ENCODE results near the gene HDAC11. TPM values are rescaled to one million over a fixed set of nuclear protein-coding genes. Genes with fewer than 3 reads are reported as not detected.
A peak's percentile ranks its signal among the peaks of the same experiment; 100 is the strongest.

The HDAC11 gene
- total and polyA plus RNA-seq, 10 of the 15 experiments (the other 5 are each of a cell fraction or from before 2014, with no cell fraction given) = 0.04 to 0.76 (median 0.22) TPM; not detected in 1

- SMC1A ChIA-PET (ENCODE audit: uncharacterized antibody, unreplicated experiment) = interaction anchor here (1.0 to 3.2 kb wide), 5 partner anchors 15 to 405 kb away, joined by 3 to 62 read pairs (median 4); no protein-coding TSS in a partner anchor
- 14% methylated on average over 5 of the region's 6 CpGs for WGBS (ENCODE audit: insufficient coverage, insufficient replicate concordance, low lambda C conversion rate, missing lambda C conversion rate)
Observed at GRCh38 chr3:13496879-13497278, 16.8 kb downstream of the HDAC11 start.

DNA sequence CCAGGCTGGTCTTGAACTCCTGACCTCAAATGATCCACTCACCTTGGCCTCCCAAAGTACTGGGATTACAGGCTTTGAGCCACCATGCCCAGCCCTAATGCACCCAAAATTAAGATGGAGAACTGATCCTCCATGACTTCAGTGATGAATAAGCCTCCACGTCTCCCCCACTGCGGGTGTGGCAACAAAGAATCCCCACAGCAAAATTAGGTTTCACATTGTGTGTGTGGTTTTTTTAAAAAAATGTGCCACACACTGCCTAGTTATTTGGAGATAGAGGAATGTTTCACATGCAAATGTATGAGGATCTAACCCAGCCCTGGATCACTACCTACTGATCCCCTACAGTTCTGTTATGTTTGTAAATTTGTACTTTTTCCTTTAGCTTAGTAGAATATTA lies 17.3 kb downstream of the HDAC11 start:
- Histone ChIP-seq H3K9ac (ENCODE audit: control insufficient read depth, insufficient read depth, low read length) (no peak overlapping the region), H3K79me2 (ENCODE audit: control insufficient read depth, insufficient read depth, low read length) (no peaks in the 10 kb centered on the region), H3K4me3 (no peak overlapping the region), H3K36me3 (ENCODE audit: control insufficient read depth in 2 of 2, insufficient read depth in 2 of 2, low read length in 1 of 2) (no peaks in the 10 kb centered on the region), H3K4me2 (ENCODE audit: control insufficient read depth, insufficient read depth) (peak overlapping the region; percentile 2; the same call in 1 of the 2 replicates), H3K27ac (ENCODE audit: control insufficient read depth, insufficient read depth) (no peak overlapping the region), H3K9me3 (replicated peaks; ENCODE audit: control insufficient read depth, insufficient read depth, low read length) (no peaks in the 10 kb centered on the region), H2AFZ (ENCODE audit: control insufficient read depth, low read depth, low read length) (no peak overlapping the region), H3K4me1 (ENCODE audit: control insufficient read depth, insufficient read depth, low read length) (peaks cover 11% of the 10 kb centered on the region), H3K27me3 (replicated peaks in 1 of 2; ENCODE audit: control insufficient read depth in 2 of 2, insufficient read depth in 2 of 2, low read length in 1 of 2) (no peaks in the 10 kb centered on the region; a peak in 1 of 4 replicates), H4K20me1 (ENCODE audit: control insufficient read depth, insufficient read depth) (no peaks in the 10 kb centered on the region)
- ChIA-PET CTCF (interaction anchor here (1.0 to 8.1 kb wide), 5 partner anchors 18 to 405 kb away, joined by 3 to 231 read pairs (median 5); no protein-coding TSS in a partner anchor), RAD21 (ENCODE audit: unreplicated experiment) (interaction anchor here (0.8 to 3.6 kb wide), 4 partner anchors 17 to 160 kb away, joined by 3 to 31 read pairs (median 3); partner anchors contain the start of gene HDAC11), POLR2A (interaction anchor here (0.6 to 0.7 kb wide), 3 partner anchors 151 to 928 kb away, joined by 3 to 4 read pairs (median 4); no protein-coding TSS in a partner anchor), SMC1A (ENCODE audit: uncharacterized antibody, unreplicated experiment) (interaction anchor here (1.1 kb wide), 2 partner anchors 151 to 160 kb away, joined by 4 read pairs; no protein-coding TSS in a partner anchor)
- TF ChIP-seq RUNX3 (IDR thresholded peaks at IDR 0.05; ENCODE audit: low read length) (peak; percentile 42; the same call in 1 of the 2 replicates), IKZF1 (conservative IDR thresholded peaks at IDR 0.05) (peak; percentile 26; the same call in 1 of the 2 replicates), JUND (IDR thresholded peaks at IDR 0.05; ENCODE audit: low read depth, low read length) (no peak), YY1 (IDR thresholded peaks at IDR 0.05; ENCODE audit: low read depth, low read length) (0 out of 2 replicates have a peak, but pooled peaks have one; percentile 19)
- ATAC-seq (peak; percentile 46), DNase-seq (ENCODE audit: low read depth, low spot score) (peak; percentile 36), FAIRE-seq (no peak)
- 0% methylated on average over 2 of the region's 2 CpGs for WGBS (ENCODE audit: insufficient coverage, insufficient replicate concordance, low lambda C conversion rate, missing lambda C conversion rate)
- intact Hi-C loops (cut with micrococcal nuclease; ENCODE audit: unreplicated experiment) = loop anchor here (10.0 kb wide), 1 partner anchor 387 kb away; the partner anchor contains the start of gene WNT7A
- no TSS peak for BruUV-seq (replicated peaks)
- in situ Hi-C loops (cut with MboI) = loop anchor here (5.0 kb wide), 1 partner anchor 150 kb away; no protein-coding TSS in a partner anchor

More at GRCh38 chr3:13496879-13497278, 16.8 kb downstream of the HDAC11 start:
- in situ Hi-C loops (cut with MboI) = loop anchor here (5.0 kb wide), 1 partner anchor 150 kb away; no protein-coding TSS in a partner anchor
- CTCF ChIA-PET = interaction anchor here (0.6 to 8.1 kb wide), 15 partner anchors 13 to 1317 kb away, joined by 3 to 231 read pairs (median 3); partner anchors contain the start of gene HDAC11
- Histone ChIP-seq H3K36me3 (ENCODE audit: control insufficient read depth in 2 of 2, insufficient read depth in 2 of 2, low read length in 1 of 2) (no peaks in the 10 kb centered on the region), H3K4me3 (no peak overlapping the region), H3K4me1 (ENCODE audit: control insufficient read depth, insufficient read depth, low read length) (peaks cover 11% of the 10 kb centered on the region), H2AFZ (ENCODE audit: control insufficient read depth, low read depth, low read length) (no peak overlapping the region), H4K20me1 (ENCODE audit: control insufficient read depth, insufficient read depth) (no peaks in the 10 kb centered on the region), H3K27me3 (replicated peaks in 1 of 2; ENCODE audit: control insufficient read depth in 2 of 2, insufficient read depth in 2 of 2, low read length in 1 of 2) (no peaks in the 10 kb centered on the region; a peak in 1 of 4 replicates), H3K27ac (ENCODE audit: control insufficient read depth, insufficient read depth) (no peak overlapping the region), H3K79me2 (ENCODE audit: control insufficient read depth, insufficient read depth, low read length) (no peaks in the 10 kb centered on the region), H3K9me3 (replicated peaks; ENCODE audit: control insufficient read depth, insufficient read depth, low read length) (no peaks in the 10 kb centered on the region), H3K9ac (ENCODE audit: control insufficient read depth, insufficient read depth, low read length) (no peak overlapping the region), H3K4me2 (ENCODE audit: control insufficient read depth, insufficient read depth) (no peak overlapping the region)
- RAD21 ChIA-PET (ENCODE audit: unreplicated experiment) = interaction anchor here (0.6 to 3.2 kb wide), 10 partner anchors 17 to 405 kb away, joined by 3 to 79 read pairs (median 4); partner anchors contain the start of gene HDAC11
- intact Hi-C loops (cut with micrococcal nuclease; ENCODE audit: unreplicated experiment) = loop anchor here (1.0 to 10.0 kb wide), 2 partner anchors 151 to 388 kb away; partner anchors contain the start of gene WNT7A
- POLR2A ChIA-PET = interaction anchor here (0.6 to 1.4 kb wide), 2 partner anchors 15 to 928 kb away, joined by 3 to 4 read pairs; no protein-coding TSS in a partner anchor
- no TSS peak for BruUV-seq (replicated peaks)
- FAIRE-seq = no peak
- TF ChIP-seq CBX5 (IDR thresholded peaks at IDR 0.05; ENCODE audit: low read depth) (no peak), ZNF207 (IDR thresholded peaks at IDR 0.05; ENCODE audit: borderline replicate concordance) (no peak), SP1 (IDR thresholded peaks at IDR 0.05; ENCODE audit: low read depth, low read length) (no peak), FOXK2 (IDR thresholded peaks at IDR 0.05) (no peak), CHD4 (IDR thresholded peaks at IDR 0.05) (no peak), ASH2L (IDR thresholded peaks at IDR 0.05; ENCODE audit: borderline replicate concordance, low read depth) (no peak), SMC3 (IDR thresholded peaks at IDR 0.05; ENCODE audit: borderline replicate concordance, low read length) (no peak), IRF4 (IDR thresholded peaks at IDR 0.05; ENCODE audit: low read depth, low read length) (no peak)
- DNase-seq (ENCODE audit: low read depth, low spot score) = no peak
- ATAC-seq = no peak
